Neural cell (in vitro differentiated cells): ENCODE measurements around the gene SORD. TPM values are rescaled to one million over a fixed set of nuclear protein-coding genes. Genes with fewer than 3 reads are reported as not detected.

ENCODE experiments used
- H2AFZ ChIP-seq: fragments of 200-600, 300-800 bp; sonication (generic), shearing (Covaris generic); 2 replicates; pipeline ENCODE4 v1.6.0; 2014; ENCODE audit warnings: low read depth, mild to moderate bottlenecking, antibody characterized with exemption, low read length, moderate library complexity
- H3F3A ChIP-seq: fragments of 200-600 bp; shearing (Covaris generic); 2 replicates; pipeline ENCODE4 v1.6.1; 2016; ENCODE audit warnings: mild to moderate bottlenecking, moderate library complexity, mixed read lengths, antibody characterized with exemption, low read length; ENCODE audit not compliant: insufficient read depth, poor library complexity, severe bottlenecking
- H3K27ac ChIP-seq: fragments of 200-600, 300-800 bp; sonication (generic), shearing (Covaris generic); 2 replicates; pipeline ENCODE4 v1.5.1; 2014; ENCODE audit warnings: mild to moderate bottlenecking, low read length, moderate library complexity
- H3K27me3 ChIP-seq: fragments of 300-800, 200-600 bp; sonication (generic), shearing (Covaris generic); 2 replicates; pipeline ENCODE4 v1.6.0; 2014; ENCODE audit warnings: mild to moderate bottlenecking, low read depth, low read length, moderate library complexity; ENCODE audit not compliant: insufficient read depth
- H3K36me3 ChIP-seq: fragments of 300-800, 200-600 bp; sonication (generic), shearing (Covaris generic); 2 replicates; pipeline ENCODE4 v1.5.1; 2014; ENCODE audit warnings: mild to moderate bottlenecking, antibody characterized with exemption, low read length, moderate library complexity; ENCODE audit not compliant: insufficient read depth
- H3K4me2 ChIP-seq: fragments of 300-800, 200-600 bp; sonication (generic), shearing (Covaris generic); 2 replicates; pipeline ENCODE4 v1.6.0; 2014; ENCODE audit warnings: mild to moderate bottlenecking, low read length
- H3K4me3 ChIP-seq: fragments of 300-800, 200-600 bp; sonication (generic), shearing (Covaris generic); 2 replicates; pipeline ENCODE4 v1.5.1; 2014; ENCODE audit warnings: mild to moderate bottlenecking, low read length, moderate library complexity
- H3K79me2 ChIP-seq: fragments of 200-600 bp; shearing (Covaris generic); replicated peaks from 2 replicates; pipeline ENCODE4 v1.6.0; 2014; ENCODE audit warnings: mild to moderate bottlenecking, low read length, moderate library complexity; ENCODE audit not compliant: insufficient read depth
- H3K9ac ChIP-seq: fragments of 300-800, 200-600 bp; sonication (generic), shearing (Covaris generic); 2 replicates; pipeline ENCODE4 v1.6.1; 2016; ENCODE audit warnings: mild to moderate bottlenecking, low read length, mixed read lengths
- H3K9me2 ChIP-seq: fragments of 200-600 bp; shearing (Covaris generic); 2 replicates; pipeline ENCODE4 v1.6.1; 2016; ENCODE audit warnings: mild to moderate bottlenecking, low read length, mixed read lengths; ENCODE audit not compliant: insufficient read depth
- H3K9me3 ChIP-seq: fragments of 200-600, 300-800 bp; sonication (generic), shearing (Covaris generic); 2 replicates; pipeline ENCODE4 v1.6.1; 2016; ENCODE audit warnings: mild to moderate bottlenecking, mixed run types, low read length, moderate library complexity, mixed read lengths
- H4K20me1 ChIP-seq: fragments of 200-600 bp; shearing (Covaris generic); 2 replicates; pipeline ENCODE4 v1.6.1; 2016; ENCODE audit warnings: mild to moderate bottlenecking, mixed run types; ENCODE audit not compliant: insufficient read depth
- CTCF ChIP-seq: fragments of 450-650 bp; IDR thresholded peaks from 2 replicates; pipeline ENCODE4 v1.5.1; 2014; ENCODE audit warnings: antibody characterized with exemption, mild to moderate bottlenecking, moderate library complexity; ENCODE audit not compliant: poor library complexity, severe bottlenecking
- EP300 ChIP-seq: fragments of 450-650 bp; conservative IDR thresholded peaks from 2 replicates; pipeline ENCODE4 v1.6.1; 2014; ENCODE audit warnings: antibody characterized with exemption, mild to moderate bottlenecking, moderate library complexity; ENCODE audit not compliant: poor library complexity, severe bottlenecking
- EZH2 ChIP-seq: fragments of 200-600, 300-800 bp; shearing (Covaris generic), sonication (generic); IDR thresholded peaks from 2 replicates; pipeline ENCODE4 v1.6.1; 2014; ENCODE audit warnings: antibody characterized with exemption, low read length, borderline replicate concordance, mild to moderate bottlenecking; ENCODE audit not compliant: insufficient read depth, poor library complexity, severe bottlenecking
- MXI1 ChIP-seq: fragments of 450-650 bp; conservative IDR thresholded peaks from 2 replicates; pipeline ENCODE4 v1.6.1; 2014; ENCODE audit warnings: antibody characterized with exemption, mild to moderate bottlenecking; ENCODE audit not compliant: poor library complexity, severe bottlenecking
- POLR2AphosphoS5 ChIP-seq: IDR thresholded peaks from 2 replicates; pipeline ENCODE4 v1.6.1; 2012
- RAD21 ChIP-seq: fragments of 450-650 bp; conservative IDR thresholded peaks from 2 replicates; pipeline ENCODE4 v1.6.1; 2014; ENCODE audit warnings: antibody characterized with exemption, mild to moderate bottlenecking, moderate library complexity
- REST ChIP-seq: IDR thresholded peaks from 2 replicates; pipeline ENCODE4 v1.6.1; 2012; ENCODE audit warnings: borderline replicate concordance
- SMC3 ChIP-seq: fragments of 450-650 bp; conservative IDR thresholded peaks from 2 replicates; pipeline ENCODE4 v1.6.1; 2014; ENCODE audit warnings: antibody characterized with exemption, mild to moderate bottlenecking, moderate library complexity; ENCODE audit not compliant: poor library complexity
- TAF1 ChIP-seq: IDR thresholded peaks from 2 replicates; pipeline ENCODE4 v1.6.1; 2012; ENCODE audit warnings: low read depth
- polyA plus RNA-seq: library from polyadenylated mRNA; depleted of rRNA; stranded (reverse); fragments of >200 nt; gene quantifications from 2 replicates; pipeline ENCODE4 v1.2.3, GENCODE V29; 2014

The SORD gene
- polyA plus RNA-seq, 1 donor from 2014 or later: 17.7 TPM

- Histone ChIP-seq H3K4me2 (no peak overlapping the region), H3K27ac (no peak overlapping the region), H3K9me2 (no peaks in the 10 kb centered on the region), H3K4me3 (no peak overlapping the region), H3K36me3 (no peaks in the 10 kb centered on the region), H3K27me3 (no peaks in the 10 kb centered on the region), H3F3A (no peaks in the 10 kb centered on the region), H3K79me2 (no peaks in the 10 kb centered on the region), H4K20me1 (no peaks in the 10 kb centered on the region), H2AFZ (no peak overlapping the region), H3K9ac (no peak overlapping the region), H3K9me3 (no peaks in the 10 kb centered on the region)
- TF ChIP-seq TAF1 (no peak), EP300 (no peak), EZH2 (no peak), MXI1 (no peak), SMC3 (no peak), POLR2AphosphoS5 (no peak)
These were observed 61.2 kb downstream of the SORD start for GRCh38 chr15:45084163-45084562.

- no peaks in the 10 kb centered on the region for H3K9me3 ChIP-seq
- no peak overlapping the region for H3K27ac ChIP-seq
- no peaks in the 10 kb centered on the region for H3K27me3 ChIP-seq
- H3K4me2 ChIP-seq: no peak overlapping the region
- no peak overlapping the region for H2AFZ ChIP-seq
- H3K9me2 ChIP-seq: no peaks in the 10 kb centered on the region
- H3K4me3 ChIP-seq: no peak overlapping the region
- H4K20me1 ChIP-seq: no peaks in the 10 kb centered on the region
- no peaks in the 10 kb centered on the region for H3K79me2 ChIP-seq
- no peaks in the 10 kb centered on the region for H3F3A ChIP-seq
- no peaks in the 10 kb centered on the region for H3K36me3 ChIP-seq
- H3K9ac ChIP-seq: no peak overlapping the region
- TF ChIP-seq EP300 (no peak), SMC3 (no peak), EZH2 (no peak), RAD21 (no peak), REST (no peak), POLR2AphosphoS5 (no peak), CTCF (no peak)
These were observed 64.5 kb downstream of the SORD start for GRCh38 chr15:45087513-45087912.
